ENCODE measurements around the gene ACTA1.

DNA sequence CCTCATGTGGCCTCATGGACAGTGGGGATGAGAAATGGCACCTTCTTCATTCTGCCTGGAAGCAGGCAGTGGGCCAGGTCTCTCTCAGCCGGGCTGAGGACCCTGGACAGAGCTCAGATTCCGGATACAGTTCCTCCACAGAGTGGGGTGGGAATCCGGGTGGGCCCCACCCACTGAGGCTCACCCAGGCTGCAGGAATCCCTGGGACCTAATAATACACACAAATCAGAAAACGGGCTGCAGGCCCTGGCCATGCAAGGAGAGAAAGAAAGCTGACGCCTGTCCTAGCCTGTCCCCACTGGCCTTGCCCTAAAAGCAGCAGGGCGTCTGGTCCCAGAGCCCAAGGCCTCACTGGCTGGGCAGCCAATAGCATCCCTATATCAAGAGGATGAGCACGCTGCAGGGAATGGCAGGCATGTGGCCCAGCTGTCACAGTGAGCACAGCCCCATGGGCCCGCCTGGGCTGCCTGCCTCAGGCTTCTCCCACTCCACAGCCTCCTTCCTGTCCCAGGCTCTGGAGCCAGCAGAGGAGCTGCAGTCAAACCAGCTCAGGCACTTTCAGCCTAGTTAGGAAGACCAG, 25.3 kb downstream of the ACTA1 start:
- TF ChIP-seq, protein P1, sequence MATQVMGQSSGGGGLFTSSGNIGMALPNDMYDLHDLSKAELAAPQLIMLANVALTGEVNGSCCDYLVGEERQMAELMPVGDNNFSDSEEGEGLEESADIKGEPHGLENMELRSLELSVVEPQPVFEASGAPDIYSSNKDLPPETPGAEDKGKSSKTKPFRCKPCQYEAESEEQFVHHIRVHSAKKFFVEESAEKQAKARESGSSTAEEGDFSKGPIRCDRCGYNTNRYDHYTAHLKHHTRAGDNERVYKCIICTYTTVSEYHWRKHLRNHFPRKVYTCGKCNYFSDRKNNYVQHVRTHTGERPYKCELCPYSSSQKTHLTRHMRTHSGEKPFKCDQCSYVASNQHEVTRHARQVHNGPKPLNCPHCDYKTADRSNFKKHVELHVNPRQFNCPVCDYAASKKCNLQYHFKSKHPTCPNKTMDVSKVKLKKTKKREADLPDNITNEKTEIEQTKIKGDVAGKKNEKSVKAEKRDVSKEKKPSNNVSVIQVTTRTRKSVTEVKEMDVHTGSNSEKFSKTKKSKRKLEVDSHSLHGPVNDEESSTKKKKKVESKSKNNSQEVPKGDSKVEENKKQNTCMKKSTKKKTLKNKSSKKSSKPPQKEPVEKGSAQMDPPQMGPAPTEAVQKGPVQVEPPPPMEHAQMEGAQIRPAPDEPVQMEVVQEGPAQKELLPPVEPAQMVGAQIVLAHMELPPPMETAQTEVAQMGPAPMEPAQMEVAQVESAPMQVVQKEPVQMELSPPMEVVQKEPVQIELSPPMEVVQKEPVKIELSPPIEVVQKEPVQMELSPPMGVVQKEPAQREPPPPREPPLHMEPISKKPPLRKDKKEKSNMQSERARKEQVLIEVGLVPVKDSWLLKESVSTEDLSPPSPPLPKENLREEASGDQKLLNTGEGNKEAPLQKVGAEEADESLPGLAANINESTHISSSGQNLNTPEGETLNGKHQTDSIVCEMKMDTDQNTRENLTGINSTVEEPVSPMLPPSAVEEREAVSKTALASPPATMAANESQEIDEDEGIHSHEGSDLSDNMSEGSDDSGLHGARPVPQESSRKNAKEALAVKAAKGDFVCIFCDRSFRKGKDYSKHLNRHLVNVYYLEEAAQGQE (IDR thresholded peaks at IDR 0.05; ENCODE audit: low read depth) = peak; percentile 76
- TF ChIP-seq RAD21 (IDR thresholded peaks at IDR 0.05; ENCODE audit: low read depth) (no peak), EGR1 (IDR thresholded peaks at IDR 0.05) (no peak), TEAD4 (IDR thresholded peaks at IDR 0.05) (no peak), YY1 (IDR thresholded peaks at IDR 0.05; ENCODE audit: low read depth) (no peak), CEBPB (IDR thresholded peaks at IDR 0.05) (no peak), EP300 (IDR thresholded peaks at IDR 0.05; ENCODE audit: borderline replicate concordance) (no peak), ZBTB7A (IDR thresholded peaks at IDR 0.05; ENCODE audit: low read depth) (no peak), TAF1 (IDR thresholded peaks at IDR 0.05; ENCODE audit: low read depth) (no peak)
- TF ChIP-seq, protein P2, sequence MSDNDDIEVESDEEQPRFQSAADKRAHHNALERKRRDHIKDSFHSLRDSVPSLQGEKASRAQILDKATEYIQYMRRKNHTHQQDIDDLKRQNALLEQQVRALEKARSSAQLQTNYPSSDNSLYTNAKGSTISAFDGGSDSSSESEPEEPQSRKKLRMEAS (IDR thresholded peaks at IDR 0.05) = no peak
- TF ChIP-seq, protein P3, sequence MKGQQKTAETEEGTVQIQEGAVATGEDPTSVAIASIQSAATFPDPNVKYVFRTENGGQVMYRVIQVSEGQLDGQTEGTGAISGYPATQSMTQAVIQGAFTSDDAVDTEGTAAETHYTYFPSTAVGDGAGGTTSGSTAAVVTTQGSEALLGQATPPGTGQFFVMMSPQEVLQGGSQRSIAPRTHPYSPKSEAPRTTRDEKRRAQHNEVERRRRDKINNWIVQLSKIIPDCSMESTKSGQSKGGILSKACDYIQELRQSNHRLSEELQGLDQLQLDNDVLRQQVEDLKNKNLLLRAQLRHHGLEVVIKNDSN (IDR thresholded peaks at IDR 0.05) = no peak

Data from Ishikawa (cell line).